ENCODE data around the gene CACNA1D.

CACNA1D gene

GRCh38 chr3:53523346-53523745, 28.9 kb downstream of the CACNA1D start:
- Histone ChIP-seq H3K36me3 (ENCODE audit: insufficient read depth, low read length) (no peaks in the 10 kb centered on the region), H2AFZ (ENCODE audit: low read depth, low read length) (no peak overlapping the region), H3K4me1 (ENCODE audit: insufficient read depth, low read length) (peaks cover 6% of the 10 kb centered on the region), H3K9me3 (ENCODE audit: low read length) (no peaks in the 10 kb centered on the region), H3K4me3 (ENCODE audit: low read length) (no peak overlapping the region), H3K27me3 (ENCODE audit: insufficient read depth, low read length) (no peaks in the 10 kb centered on the region)

DNA sequence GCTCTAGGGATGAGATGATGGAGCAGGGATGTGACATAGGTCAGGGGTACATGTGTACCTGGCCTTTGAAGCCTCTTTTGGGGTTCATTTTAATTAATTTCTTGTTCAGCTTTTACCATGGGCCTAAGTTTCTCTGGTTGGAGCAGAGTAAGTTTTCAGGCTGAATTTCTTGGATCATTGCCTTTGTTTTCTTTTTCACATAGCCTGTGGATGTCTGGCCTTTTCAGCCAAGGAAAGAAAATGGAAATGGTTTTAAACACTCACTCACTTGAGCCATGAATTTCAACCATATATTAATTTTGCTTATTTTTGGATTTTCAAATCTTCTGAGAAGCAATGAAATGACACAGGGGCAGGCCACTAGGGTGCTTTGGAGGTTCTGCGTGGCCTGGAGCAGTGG, 30.2 kb downstream of the CACNA1D start:
- H2AFZ ChIP-seq (ENCODE audit: low read depth, low read length) = no peak overlapping the region
- H3K36me3 ChIP-seq (ENCODE audit: insufficient read depth, low read length) = no peaks in the 10 kb centered on the region
- H3K4me1 ChIP-seq (ENCODE audit: insufficient read depth, low read length) = no peaks in the 10 kb centered on the region
- H3K4me3 ChIP-seq (ENCODE audit: low read length) = no peak overlapping the region
- no peaks in the 10 kb centered on the region for H3K9me3 ChIP-seq (ENCODE audit: low read length)
- H3K27me3 ChIP-seq (ENCODE audit: insufficient read depth, low read length) = no peaks in the 10 kb centered on the region

DNA sequence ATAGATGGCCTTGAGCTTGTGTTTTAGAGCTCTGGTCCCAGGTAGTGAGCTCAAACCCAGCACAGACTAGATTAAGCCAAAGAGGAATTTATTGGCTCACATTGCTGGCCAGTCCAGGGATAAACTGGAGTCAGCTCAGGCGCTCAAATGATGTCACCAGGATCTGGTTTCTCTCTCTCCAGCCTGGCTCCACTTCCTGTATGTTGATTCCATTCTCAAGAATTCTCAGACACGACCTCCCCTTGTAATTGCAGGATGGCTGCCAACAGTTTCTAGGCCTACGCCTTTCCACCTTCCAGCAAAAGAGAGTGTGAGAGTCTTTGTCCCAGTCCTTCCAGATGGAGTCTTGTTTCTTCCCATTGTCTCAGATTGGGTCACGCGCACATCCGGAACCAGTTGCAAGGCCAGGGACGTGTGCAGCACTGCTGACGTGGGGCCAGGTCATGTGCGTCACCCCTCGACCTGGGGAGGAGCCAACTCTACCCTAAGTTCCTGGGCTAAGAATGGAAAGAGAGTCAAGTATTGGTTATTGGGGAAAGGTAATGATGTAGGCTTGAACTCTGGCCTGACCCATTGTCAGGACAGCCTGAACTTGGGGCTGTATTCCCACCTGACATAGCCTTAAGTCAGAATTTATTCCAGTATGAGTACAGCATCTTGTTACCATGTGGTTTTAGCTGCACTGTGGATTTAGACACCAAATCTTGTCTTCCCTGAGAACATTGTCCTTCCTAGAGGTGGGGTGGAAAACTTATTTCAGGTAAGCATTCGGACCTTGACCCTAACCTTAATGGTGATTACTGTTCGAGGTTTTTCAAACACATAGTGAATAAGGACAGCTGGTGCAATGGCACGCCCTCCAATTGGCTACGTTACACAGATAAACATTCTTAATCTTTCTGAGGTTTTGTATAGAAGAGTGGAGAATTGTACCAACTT, 31.6 kb downstream of the CACNA1D start:
- H3K4me3 ChIP-seq (ENCODE audit: low read length) = no peak overlapping the region
- H3K4me1 ChIP-seq (ENCODE audit: insufficient read depth, low read length) = no peaks in the 10 kb centered on the region
- H3K9me3 ChIP-seq (ENCODE audit: low read length) = no peaks in the 10 kb centered on the region
- H3K36me3 ChIP-seq (ENCODE audit: insufficient read depth, low read length) = no peaks in the 10 kb centered on the region
- H2AFZ ChIP-seq (ENCODE audit: low read depth, low read length) = no peak overlapping the region
- H3K27me3 ChIP-seq (ENCODE audit: insufficient read depth, low read length) = no peaks in the 10 kb centered on the region

GRCh38 chr3:53526704-53527055, 32.3 kb downstream of the CACNA1D start:
- no peak overlapping the region for H2AFZ ChIP-seq (ENCODE audit: low read depth, low read length)
- no peaks in the 10 kb centered on the region for H3K36me3 ChIP-seq (ENCODE audit: insufficient read depth, low read length)
- no peaks in the 10 kb centered on the region for H3K9me3 ChIP-seq (ENCODE audit: low read length)
- H3K4me1 ChIP-seq (ENCODE audit: insufficient read depth, low read length) = no peaks in the 10 kb centered on the region
- no peak overlapping the region for H3K4me3 ChIP-seq (ENCODE audit: low read length)
- H3K27me3 ChIP-seq (ENCODE audit: insufficient read depth, low read length) = no peaks in the 10 kb centered on the region

GRCh38 chr3:53530205-53530604, 35.8 kb downstream of the CACNA1D start:
- H3K4me3 ChIP-seq (ENCODE audit: low read length) = no peak overlapping the region
- H3K27me3 ChIP-seq (ENCODE audit: insufficient read depth, low read length) = no peaks in the 10 kb centered on the region
- H3K4me1 ChIP-seq (ENCODE audit: insufficient read depth, low read length) = peaks cover 3% of the 10 kb centered on the region
- no peaks in the 10 kb centered on the region for H3K36me3 ChIP-seq (ENCODE audit: insufficient read depth, low read length)
- H2AFZ ChIP-seq (ENCODE audit: low read depth, low read length) = no peak overlapping the region
- H3K9me3 ChIP-seq (ENCODE audit: low read length) = no peaks in the 10 kb centered on the region

DNA sequence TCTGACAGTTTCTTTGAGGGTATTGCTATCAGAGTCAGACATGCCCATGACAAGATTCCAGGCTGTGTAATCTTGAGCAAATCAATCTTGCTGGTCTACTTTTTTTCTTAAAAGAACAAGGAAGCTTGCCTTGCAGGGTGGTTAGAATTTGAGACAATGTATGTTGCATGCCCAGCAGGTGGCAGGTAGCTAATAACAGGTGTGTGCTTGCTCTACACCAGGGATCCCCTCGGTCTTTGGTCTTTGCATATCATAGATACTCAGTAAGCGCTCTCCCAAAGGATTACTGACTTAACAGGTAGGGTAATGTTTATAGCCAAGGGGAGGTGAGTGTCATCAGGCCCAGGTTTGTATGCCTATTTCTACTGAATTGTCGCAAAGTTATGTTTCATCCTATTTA, 37.3 kb downstream of the CACNA1D start:
- Histone ChIP-seq H3K9me3 (ENCODE audit: low read length) (no peaks in the 10 kb centered on the region), H3K27me3 (ENCODE audit: insufficient read depth, low read length) (no peaks in the 10 kb centered on the region), H3K4me3 (ENCODE audit: low read length) (no peak overlapping the region), H2AFZ (ENCODE audit: low read depth, low read length) (no peak overlapping the region), H3K4me1 (ENCODE audit: insufficient read depth, low read length) (peaks cover 3% of the 10 kb centered on the region), H3K36me3 (ENCODE audit: insufficient read depth, low read length) (no peaks in the 10 kb centered on the region)

DNA sequence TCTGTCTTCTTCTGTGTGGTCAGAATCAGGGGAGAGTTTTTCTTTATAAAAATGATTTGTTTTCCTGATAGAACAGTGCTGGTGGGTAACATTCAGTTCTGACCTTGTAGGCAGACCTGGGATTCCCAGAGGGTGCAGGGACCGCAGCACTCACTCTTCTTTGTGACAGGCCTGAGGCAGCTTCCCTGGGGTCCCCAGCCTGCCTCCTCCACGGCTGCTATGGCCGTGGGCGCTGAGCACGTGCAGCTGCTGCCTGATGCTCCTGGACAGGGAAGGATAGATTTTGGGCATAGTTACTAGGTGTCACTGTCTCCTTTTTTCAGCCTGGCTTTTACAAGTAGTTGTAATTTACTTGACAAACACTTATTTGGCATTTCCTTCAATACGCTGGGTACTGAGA, 39.1 kb downstream of the CACNA1D start:
- no peaks in the 10 kb centered on the region for H3K9me3 ChIP-seq (ENCODE audit: low read length)
- H3K4me1 ChIP-seq (ENCODE audit: insufficient read depth, low read length) = peaks cover 3% of the 10 kb centered on the region
- H3K4me3 ChIP-seq (ENCODE audit: low read length) = no peak overlapping the region
- no peaks in the 10 kb centered on the region for H3K27me3 ChIP-seq (ENCODE audit: insufficient read depth, low read length)
- no peak overlapping the region for H2AFZ ChIP-seq (ENCODE audit: low read depth, low read length)
- H3K36me3 ChIP-seq (ENCODE audit: insufficient read depth, low read length) = no peaks in the 10 kb centered on the region

DNA sequence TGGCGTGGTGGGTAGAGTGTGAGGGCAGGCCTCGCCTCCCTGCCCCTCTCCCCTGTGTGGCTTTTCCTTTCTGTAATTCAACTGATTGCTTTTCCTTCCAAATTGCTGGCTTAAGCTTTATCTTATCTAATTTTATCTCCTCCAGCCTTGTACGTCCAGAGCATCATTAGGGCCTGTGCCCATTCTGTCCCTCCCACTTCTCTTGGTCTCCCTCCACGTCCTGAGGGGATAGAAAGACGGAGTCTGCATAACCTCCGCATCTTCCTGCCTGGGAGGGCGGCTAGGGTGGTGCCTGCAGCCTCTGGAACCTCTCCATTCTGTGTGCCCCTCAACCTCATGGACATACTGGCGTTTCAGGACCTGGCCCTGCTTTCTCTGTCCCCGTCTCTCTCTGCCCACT, 39.8 kb downstream of the CACNA1D start:
- Histone ChIP-seq H3K9me3 (ENCODE audit: low read length) (no peaks in the 10 kb centered on the region), H3K36me3 (ENCODE audit: insufficient read depth, low read length) (no peaks in the 10 kb centered on the region), H2AFZ (ENCODE audit: low read depth, low read length) (no peak overlapping the region), H3K27me3 (ENCODE audit: insufficient read depth, low read length) (no peaks in the 10 kb centered on the region), H3K4me3 (ENCODE audit: low read length) (no peak overlapping the region), H3K4me1 (ENCODE audit: insufficient read depth, low read length) (peaks cover 3% of the 10 kb centered on the region)

DNA sequence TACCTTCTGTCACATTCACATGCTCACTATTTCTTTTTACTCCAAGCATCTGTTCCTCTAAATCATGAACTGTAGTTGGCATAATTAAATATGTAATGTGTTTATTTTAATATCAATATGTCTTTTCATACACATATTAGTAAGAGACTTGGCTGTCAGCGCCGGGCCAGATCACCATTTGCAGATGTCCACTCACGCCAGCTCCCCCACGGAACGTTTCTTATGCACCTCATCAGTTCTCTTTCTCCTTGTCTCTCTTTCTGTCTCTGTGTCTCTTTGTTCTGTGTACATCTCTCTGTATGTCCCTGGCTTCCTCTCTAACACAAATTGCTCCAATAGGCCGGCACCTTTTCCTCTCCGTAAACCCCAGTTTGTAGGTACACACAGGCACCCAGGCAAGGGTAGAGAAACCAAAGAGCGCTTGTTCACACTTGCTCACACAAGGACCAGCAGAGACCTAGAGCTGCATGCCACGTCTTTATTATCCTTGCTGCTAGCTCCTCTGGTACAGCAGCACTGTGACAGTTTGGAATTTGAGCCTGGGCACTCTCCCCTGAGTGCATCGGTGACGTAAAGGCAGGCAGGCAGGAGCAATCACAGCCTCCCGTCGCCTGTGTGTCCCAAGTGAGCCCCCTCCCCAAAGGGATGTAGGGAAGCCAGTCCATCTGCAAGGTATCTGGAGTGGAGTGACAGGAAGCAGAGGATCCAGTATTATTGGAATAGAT, 40.4 kb downstream of the CACNA1D start:
- Histone ChIP-seq H2AFZ (ENCODE audit: low read depth, low read length) (no peak overlapping the region), H3K27me3 (ENCODE audit: insufficient read depth, low read length) (no peaks in the 10 kb centered on the region), H3K4me1 (ENCODE audit: insufficient read depth, low read length) (peaks cover 3% of the 10 kb centered on the region), H3K9me3 (ENCODE audit: low read length) (no peaks in the 10 kb centered on the region), H3K36me3 (ENCODE audit: insufficient read depth, low read length) (no peaks in the 10 kb centered on the region), H3K4me3 (ENCODE audit: low read length) (no peak overlapping the region)

GRCh38 chr3:53536282-53536681, 41.9 kb downstream of the CACNA1D start:
- Histone ChIP-seq H3K4me1 (ENCODE audit: insufficient read depth, low read length) (peaks cover 3% of the 10 kb centered on the region), H2AFZ (ENCODE audit: low read depth, low read length) (no peak overlapping the region), H3K9me3 (ENCODE audit: low read length) (no peaks in the 10 kb centered on the region), H3K36me3 (ENCODE audit: insufficient read depth, low read length) (no peaks in the 10 kb centered on the region), H3K27me3 (ENCODE audit: insufficient read depth, low read length) (no peaks in the 10 kb centered on the region), H3K4me3 (ENCODE audit: low read length) (no peak overlapping the region)

DNA sequence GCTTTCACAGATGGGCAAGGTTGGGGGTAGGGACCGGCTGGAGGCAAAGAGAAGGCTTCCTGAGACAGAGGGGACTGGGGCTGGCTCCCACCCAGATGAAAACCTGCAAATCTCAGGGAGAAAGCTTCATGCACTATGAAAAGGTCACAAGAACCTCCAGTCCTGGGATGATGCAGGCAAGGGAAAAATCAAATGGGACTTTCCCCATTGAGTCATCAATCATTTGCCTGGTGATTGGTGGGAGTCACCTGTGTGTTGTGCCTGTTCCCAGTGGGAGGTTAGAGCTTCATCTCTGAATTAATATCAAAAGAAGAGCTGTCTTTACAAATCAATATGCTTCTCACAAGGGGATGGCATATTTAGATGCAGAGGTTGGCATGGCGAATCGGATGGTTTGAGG, 49.9 kb downstream of the CACNA1D start:
- Histone ChIP-seq H3K36me3 (ENCODE audit: insufficient read depth, low read length) (no peaks in the 10 kb centered on the region), H3K4me3 (ENCODE audit: low read length) (no peak overlapping the region)

DNA sequence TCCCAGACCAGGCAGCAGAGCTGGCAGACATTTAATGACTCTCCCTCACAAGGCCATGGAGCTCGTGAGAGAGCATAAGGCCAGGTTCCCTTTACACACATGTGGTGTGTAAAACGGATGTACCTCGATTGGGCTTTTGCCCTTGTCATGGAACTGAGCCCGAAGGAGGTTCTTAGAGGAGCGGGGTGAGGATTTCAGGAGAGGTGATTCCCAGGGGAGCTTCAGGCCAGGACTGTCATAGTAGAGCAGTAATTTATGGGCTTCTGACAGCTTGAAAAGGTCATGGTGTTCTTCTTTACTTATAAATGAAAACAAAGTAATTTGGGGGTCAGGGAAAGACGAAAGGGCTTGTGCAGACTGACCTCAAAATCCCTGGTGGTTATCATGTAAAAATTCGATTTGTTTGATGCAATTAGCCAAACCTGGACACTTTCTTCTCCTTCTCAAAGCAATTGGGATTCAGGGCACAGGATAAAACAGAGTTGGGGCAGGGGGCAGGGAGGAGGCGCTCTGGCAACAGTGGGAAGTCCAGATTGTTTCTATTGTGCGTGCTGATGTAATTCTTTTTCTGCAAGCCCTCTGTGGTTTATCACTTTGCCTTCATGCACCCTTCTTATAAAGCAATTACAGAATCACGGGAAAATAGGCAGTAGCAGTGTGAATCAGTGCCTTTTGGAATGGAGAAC, 51.0 kb downstream of the CACNA1D start:
- Histone ChIP-seq H3K4me1 (ENCODE audit: insufficient read depth, low read length) (peaks cover 19% of the 10 kb centered on the region), H2AFZ (ENCODE audit: low read depth, low read length) (no peak overlapping the region), H3K4me3 (ENCODE audit: low read length) (peak overlapping the region; percentile 19), H3K36me3 (ENCODE audit: insufficient read depth, low read length) (no peaks in the 10 kb centered on the region), H3K27me3 (ENCODE audit: insufficient read depth, low read length) (no peaks in the 10 kb centered on the region), H3K9me3 (ENCODE audit: low read length) (no peaks in the 10 kb centered on the region)

More for the DNA sequence above, 49.9 kb downstream of the CACNA1D start:
- Histone ChIP-seq H3K9me3 (ENCODE audit: low read length) (no peaks in the 10 kb centered on the region), H3K4me1 (ENCODE audit: insufficient read depth, low read length) (peaks cover 19% of the 10 kb centered on the region), H3K27me3 (ENCODE audit: insufficient read depth, low read length) (no peaks in the 10 kb centered on the region), H2AFZ (ENCODE audit: low read depth, low read length) (no peak overlapping the region)

GRCh38 chr3:53545996-53546359, 51.6 kb downstream of the CACNA1D start:
- H3K4me1 ChIP-seq (ENCODE audit: insufficient read depth, low read length) = peaks cover 19% of the 10 kb centered on the region
- H3K27me3 ChIP-seq (ENCODE audit: insufficient read depth, low read length) = no peaks in the 10 kb centered on the region
- H2AFZ ChIP-seq (ENCODE audit: low read depth, low read length) = no peak overlapping the region
- H3K4me3 ChIP-seq (ENCODE audit: low read length) = peak overlapping the region; percentile 19
- H3K9me3 ChIP-seq (ENCODE audit: low read length) = no peaks in the 10 kb centered on the region
- no peaks in the 10 kb centered on the region for H3K36me3 ChIP-seq (ENCODE audit: insufficient read depth, low read length)

Measured in neuron (in vitro differentiated cells).